Measurements from ENCODE around the gene MAGEA11.
"Not testable (repeated sequence)": the region's sequence is repeated elsewhere in the genome, so short reads cannot be mapped to it uniquely, and the experiment has no call there.

Gene MAGEA11, protein sequence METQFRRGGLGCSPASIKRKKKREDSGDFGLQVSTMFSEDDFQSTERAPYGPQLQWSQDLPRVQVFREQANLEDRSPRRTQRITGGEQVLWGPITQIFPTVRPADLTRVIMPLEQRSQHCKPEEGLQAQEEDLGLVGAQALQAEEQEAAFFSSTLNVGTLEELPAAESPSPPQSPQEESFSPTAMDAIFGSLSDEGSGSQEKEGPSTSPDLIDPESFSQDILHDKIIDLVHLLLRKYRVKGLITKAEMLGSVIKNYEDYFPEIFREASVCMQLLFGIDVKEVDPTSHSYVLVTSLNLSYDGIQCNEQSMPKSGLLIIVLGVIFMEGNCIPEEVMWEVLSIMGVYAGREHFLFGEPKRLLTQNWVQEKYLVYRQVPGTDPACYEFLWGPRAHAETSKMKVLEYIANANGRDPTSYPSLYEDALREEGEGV

GRCh38 chrX:149711545-149712236 is at the start of gene MAGEA11:
Gene MAGEA11, plus strand, starts transcription at chrX:149712060. Its CDS starts 1,100 bp downstream, at chrX:149713160.
- no peak for DNase-seq (ENCODE audit: low read depth)

- not testable (repeated sequence) for DNase-seq (ENCODE audit: low read depth)
Measured at GRCh38 chrX:149675088-149675487, 36.8 kb upstream of the MAGEA11 start.

- not testable (repeated sequence) for DNase-seq (ENCODE audit: low read depth)
Measured at GRCh38 chrX:149675554-149675953, 36.3 kb upstream of the MAGEA11 start.

DNA sequence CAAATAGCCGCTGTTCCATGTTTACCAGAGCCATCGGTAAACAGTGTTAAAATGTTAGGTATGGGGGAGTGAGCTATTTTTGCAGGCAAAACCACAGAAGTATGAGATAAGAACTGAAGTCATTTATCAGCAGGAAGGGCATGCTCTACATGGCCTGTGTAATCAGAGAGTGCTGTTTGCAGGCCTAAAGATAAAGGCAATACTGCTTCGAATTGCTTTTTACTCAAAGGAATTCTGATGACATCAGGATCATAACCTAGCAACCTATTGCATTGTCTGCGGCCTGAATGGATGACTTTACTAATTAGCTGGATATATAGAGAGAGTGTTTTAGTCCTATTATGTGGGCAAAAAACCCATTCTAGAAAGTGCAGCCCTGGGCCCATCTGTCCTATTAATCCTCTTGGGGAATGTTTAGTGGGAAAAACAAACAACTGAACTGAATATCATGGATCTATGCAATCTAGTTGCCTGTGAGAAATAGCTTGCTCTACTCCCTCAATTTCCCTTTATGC is 32.6 kb upstream of the MAGEA11 start:
- DNase-seq (ENCODE audit: low read depth), result not testable (repeated sequence)

DNA sequence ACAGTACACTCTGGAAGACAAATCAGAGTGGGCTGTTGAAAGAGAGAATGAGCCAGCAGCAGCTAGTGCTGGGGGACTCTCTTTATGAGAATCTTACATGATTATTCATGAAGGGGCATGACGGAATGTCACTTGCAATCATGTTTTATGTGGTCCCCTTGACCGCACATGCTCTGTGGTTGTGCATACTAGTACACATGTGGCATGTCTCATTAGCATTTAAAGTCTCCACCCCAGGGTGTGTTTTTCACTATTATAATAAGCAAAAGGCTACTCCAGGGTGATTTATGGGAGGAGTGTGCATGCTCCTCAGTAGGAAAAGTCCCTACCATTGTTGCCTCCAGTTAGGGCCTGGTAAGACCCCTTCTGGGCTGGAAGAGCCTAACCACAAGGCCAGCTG is 30.7 kb upstream of the MAGEA11 start:
- DNase-seq (ENCODE audit: low read depth), result no peak

DNA sequence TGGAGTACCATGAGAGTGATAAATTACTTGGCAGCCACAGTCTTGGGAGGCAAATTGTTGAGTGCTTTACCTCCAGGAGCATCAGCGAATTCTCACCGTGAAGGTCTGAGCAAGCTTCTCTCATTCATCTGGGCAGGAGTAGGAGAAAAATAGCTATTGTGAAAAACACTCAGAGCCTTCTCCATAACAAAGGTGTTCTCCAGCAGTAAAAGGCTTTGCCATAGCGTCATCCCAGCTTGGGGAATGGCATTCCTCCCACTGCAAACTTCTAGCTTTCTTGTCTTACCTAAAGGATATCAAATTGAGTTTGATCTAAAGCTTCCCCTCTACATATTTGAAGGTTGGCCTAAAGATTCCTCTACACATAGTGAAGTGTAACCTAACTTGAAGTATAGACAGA is 29.8 kb upstream of the MAGEA11 start:
- no peak for DNase-seq (ENCODE audit: low read depth)

DNA sequence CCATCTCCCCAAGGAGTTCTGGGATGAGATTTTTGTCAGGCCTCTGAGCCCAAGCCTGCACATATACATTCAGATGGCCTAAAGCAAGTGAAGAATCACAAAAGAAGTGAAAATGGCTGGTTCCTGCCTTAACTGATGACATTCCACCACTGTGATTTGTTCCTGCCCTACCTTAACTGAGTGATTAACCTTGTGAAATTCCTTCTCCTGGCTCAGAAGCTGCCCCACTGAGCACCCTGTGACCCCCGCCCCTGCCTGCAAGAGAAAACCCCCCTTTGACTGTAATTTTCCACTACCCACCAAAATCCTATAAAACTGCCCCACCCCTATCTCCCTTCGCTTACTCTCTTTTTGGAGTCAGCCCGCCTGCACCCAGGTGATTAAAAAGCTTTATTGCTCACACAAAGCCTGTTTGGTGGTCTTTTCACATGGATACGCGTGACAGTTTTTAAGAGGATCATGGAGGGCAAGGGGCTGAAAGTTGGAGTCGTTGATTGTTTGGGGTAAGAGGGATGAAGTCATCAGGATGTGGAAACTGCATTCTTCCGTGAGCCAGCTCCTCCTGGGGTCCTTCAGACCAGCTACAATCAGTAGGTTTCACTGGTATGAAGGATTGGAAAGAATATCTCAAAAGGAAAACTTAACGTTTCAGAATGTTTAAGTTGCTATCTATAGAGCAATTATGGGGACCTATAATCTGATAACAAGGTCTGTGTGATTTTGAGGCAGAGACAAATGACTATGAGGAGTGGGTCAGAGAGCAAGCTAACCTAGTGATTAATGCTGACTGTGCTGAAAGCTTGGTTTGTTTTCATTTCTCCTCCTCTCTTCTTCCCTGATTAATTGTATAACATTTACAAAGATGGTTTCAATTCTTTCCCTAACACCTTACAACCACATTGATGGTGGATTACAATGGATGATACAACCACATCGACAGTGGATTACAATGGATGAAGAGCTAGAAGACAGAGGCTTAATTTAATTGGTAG is 28.6 kb upstream of the MAGEA11 start:
- no peak for DNase-seq (ENCODE audit: low read depth)

DNA sequence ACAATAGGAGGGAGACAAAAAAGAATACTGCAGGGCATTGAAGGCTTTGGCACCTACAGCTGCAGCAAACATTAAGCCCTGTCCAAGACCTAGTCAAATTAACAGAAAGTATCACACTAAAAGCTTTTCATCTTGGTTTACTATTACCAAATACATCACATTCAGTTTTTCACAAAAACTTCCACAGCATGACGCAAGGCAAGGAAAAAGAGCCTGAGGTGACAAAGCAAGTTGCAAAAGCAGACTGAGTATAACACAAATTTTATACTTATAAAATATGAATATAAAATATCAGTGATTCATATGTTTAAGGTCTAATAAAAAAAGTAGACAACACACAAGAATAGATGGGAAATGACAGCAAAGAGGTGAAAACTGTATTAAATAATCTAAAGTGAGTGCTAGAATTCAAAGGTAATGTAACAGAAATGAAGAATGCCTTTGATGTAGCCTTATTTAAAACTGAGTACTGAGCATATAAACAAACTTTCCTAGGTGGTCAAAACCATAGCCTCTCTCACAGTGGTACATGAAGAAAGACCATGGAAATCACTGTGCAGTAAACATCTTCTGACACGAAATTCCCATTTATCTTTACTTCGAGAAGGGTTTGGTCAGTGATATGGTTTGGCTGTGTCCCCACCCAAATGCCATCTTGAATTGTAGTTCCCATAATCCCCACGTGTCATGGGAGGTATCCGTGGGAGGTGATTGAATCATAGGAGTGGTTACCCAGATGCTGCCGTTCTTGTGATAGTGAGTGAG is 27.7 kb upstream of the MAGEA11 start:
- DNase-seq (ENCODE audit: low read depth), result no peak

- no peak for DNase-seq (ENCODE audit: low read depth)
Measured at GRCh38 chrX:149687991-149688390, 23.9 kb upstream of the MAGEA11 start.

DNA sequence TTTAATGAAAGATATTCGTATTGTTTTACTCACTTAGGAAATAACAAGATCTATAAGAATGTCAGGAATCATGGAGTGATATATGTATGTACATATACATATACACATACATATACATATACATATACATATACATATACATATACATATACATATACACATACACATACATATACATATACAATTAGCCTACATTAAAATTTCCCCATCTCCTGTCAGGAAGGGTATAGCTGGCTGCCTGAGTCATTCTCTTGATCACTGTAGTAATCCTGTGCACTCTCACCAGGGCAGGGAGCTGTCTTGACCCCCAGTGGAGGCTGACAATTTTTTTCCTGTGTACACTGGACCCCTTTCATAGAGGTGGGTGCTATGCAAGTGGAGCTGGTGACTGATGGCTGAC is 23.3 kb upstream of the MAGEA11 start:
- no peak for DNase-seq (ENCODE audit: low read depth)

GRCh38 chrX:149691794-149692193 is 20.1 kb upstream of the MAGEA11 start:
- no peak for DNase-seq (ENCODE audit: low read depth)

DNA sequence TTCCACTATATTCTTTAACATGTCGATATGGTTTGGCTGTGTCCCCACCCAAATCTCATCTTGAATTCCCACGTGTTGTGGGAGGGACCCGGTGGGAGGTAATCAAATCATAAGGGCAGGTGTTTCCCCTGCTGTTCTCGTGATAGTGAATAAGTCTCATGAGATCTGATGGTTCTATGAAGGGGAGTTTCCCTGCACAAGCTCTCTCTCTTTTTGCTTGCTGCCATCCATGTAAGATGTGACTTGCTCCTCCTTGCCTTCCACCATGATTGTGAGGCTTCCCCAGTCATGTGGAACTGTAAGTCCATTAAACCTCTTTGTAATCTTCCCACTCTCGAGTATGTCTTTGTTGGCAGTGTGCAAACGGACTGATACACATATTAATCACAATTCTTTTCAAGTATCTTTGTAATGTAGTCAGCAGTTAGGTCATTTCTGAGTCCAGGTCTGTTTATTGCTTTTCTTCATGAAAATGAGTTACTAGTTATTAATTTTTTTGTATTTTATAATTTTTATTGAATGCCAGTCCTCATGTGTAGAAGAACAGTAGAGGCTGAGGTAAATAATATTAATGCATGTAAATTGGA is 19.1 kb upstream of the MAGEA11 start:
- not testable (repeated sequence) for DNase-seq (ENCODE audit: low read depth)

- DNase-seq (ENCODE audit: low read depth), result no peak
Measured at GRCh38 chrX:149699761-149700160, 12.1 kb upstream of the MAGEA11 start.

GRCh38 chrX:149704664-149705063 is 7.2 kb upstream of the MAGEA11 start:
- no peak for DNase-seq (ENCODE audit: low read depth)

- no peak for DNase-seq (ENCODE audit: low read depth)
Measured at GRCh38 chrX:149707147-149707901, 4.5 kb upstream of the MAGEA11 start.

GRCh38 chrX:149712831-149713230 is 971 bp downstream of the MAGEA11 start:
- DNase-seq (ENCODE audit: low read depth), result no peak

GRCh38 chrX:149713279-149714050 is 1.6 kb downstream of the MAGEA11 start:
- no peak for DNase-seq (ENCODE audit: low read depth)

DNA sequence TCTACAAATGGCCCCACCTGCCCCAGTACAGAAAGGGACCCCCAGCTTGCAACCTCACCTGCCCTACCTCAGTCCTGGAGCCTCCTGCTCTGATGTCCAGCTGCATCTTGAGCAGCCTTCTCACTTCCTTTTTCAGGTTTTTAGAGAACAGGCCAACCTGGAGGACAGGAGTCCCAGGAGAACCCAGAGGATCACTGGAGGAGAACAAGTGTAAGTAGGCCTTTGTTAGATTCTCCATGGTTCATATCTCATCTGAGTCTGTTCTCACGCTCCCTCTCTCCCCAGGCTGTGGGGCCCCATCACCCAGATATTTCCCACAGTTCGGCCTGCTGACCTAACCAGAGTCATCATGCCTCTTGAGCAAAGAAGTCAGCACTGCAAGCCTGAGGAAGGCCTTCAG is 3.6 kb downstream of the MAGEA11 start:
- DNase-seq (ENCODE audit: low read depth), result no peak

- no peak for DNase-seq (ENCODE audit: low read depth)
Measured at GRCh38 chrX:149716632-149717031, 4.8 kb downstream of the MAGEA11 start.

Measured in stromal cell of bone marrow (primary cell).